Measurements from ENCODE around the gene ZNF892. TPM values are rescaled to one million over a fixed set of nuclear protein-coding genes. Genes with fewer than 3 reads are reported as not detected.

Gene ZNF892
- total and polyA plus RNA-seq, 3 experiments from 2014 or later = 0.39 to 4.7 (median 4.3) TPM

GRCh38 chr2:95203911-95204310 is 3.4 kb upstream of the ZNF892 start:
- Mint-ChIP-seq H3K4me1 (peaks cover 21 to 23% (median 22%) of the 10 kb centered on the region in 3 donors), H3K9me3 (peaks cover 0 to 2% (median 0%) of the 10 kb centered on the region in 5 donors), H3K4me3 (no peak overlapping the region), H3K36me3 (peaks cover 2 to 5% (median 2%) of the 10 kb centered on the region in 3 donors), H3K27me3 (peaks cover 1 to 3% of the 10 kb centered on the region in 2 donors), H3K27ac (no peak overlapping the region)
- ChIA-PET CTCF (no interaction called here), POLR2A (no interaction called here)
- DNase-seq = no peak
- H3K36me3 ChIP-seq (ENCODE audit: insufficient read depth, low read length) = no peaks in the 10 kb centered on the region
- H3K9me3 ChIP-seq (ENCODE audit: low read length) = no peaks in the 10 kb centered on the region
- H3K4me3 ChIP-seq (ENCODE audit: low read length) = no peak overlapping the region
- no peaks in the 10 kb centered on the region for H3K27me3 ChIP-seq (ENCODE audit: insufficient read depth, low read length, poor library complexity, severe bottlenecking)
- H3K4me1 ChIP-seq (ENCODE audit: insufficient read depth, low read length) = peaks cover 9% of the 10 kb centered on the region
- no peak overlapping the region for H3K27ac ChIP-seq (ENCODE audit: low read depth, low read length)

DNA sequence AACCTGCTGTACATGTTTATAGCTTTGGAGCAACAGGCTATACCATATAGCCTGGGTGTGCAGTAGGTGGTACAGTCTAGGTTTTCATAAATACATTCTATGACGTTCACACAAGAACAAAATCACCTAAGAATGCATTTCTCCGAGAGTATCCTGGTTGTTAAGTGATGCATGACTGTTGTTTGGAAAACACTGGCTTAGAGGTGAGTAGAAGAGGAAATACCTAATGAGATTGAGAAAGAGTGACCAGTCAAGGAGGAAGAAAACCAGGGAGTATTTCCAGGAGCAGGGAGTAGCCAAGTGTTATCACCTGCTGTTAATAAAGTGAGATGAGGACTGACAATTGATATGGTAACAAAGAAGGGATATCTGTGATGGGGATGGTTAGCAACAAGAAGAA is 2.9 kb upstream of the ZNF892 start:
- peak overlapping the region in 1 of 8 donors; percentile 31 for H3K27ac Mint-ChIP-seq
- Histone ChIP-seq H3K27ac (ENCODE audit: low read depth, low read length) (no peak overlapping the region), H3K4me1 (ENCODE audit: insufficient read depth, low read length) (peaks cover 9% of the 10 kb centered on the region), H3K36me3 (ENCODE audit: insufficient read depth, low read length) (no peaks in the 10 kb centered on the region), H3K4me3 (ENCODE audit: low read length) (no peak overlapping the region), H3K9me3 (ENCODE audit: low read length) (no peaks in the 10 kb centered on the region), H3K27me3 (ENCODE audit: insufficient read depth, low read length, poor library complexity, severe bottlenecking) (no peaks in the 10 kb centered on the region)
- peak overlapping the region in 1 of 7 donors; percentile 56 for H3K4me3 Mint-ChIP-seq
- H3K4me1 Mint-ChIP-seq = peaks cover 23 to 27% (median 26%) of the 10 kb centered on the region in 3 donors
- ChIA-PET CTCF (no interaction called here), POLR2A (interaction anchor here (0.6 kb wide), 1 partner anchor 121 kb away, joined by 4 read pairs; no protein-coding TSS in a partner anchor)
- no peak for DNase-seq
- H3K27me3 Mint-ChIP-seq = peaks cover 0 to 1% of the 10 kb centered on the region in 2 donors
- peaks cover 6 to 10% (median 7%) of the 10 kb centered on the region in 3 donors for H3K36me3 Mint-ChIP-seq
- H3K9me3 Mint-ChIP-seq = peaks cover 0 to 2% (median 0%) of the 10 kb centered on the region in 5 donors

DNA sequence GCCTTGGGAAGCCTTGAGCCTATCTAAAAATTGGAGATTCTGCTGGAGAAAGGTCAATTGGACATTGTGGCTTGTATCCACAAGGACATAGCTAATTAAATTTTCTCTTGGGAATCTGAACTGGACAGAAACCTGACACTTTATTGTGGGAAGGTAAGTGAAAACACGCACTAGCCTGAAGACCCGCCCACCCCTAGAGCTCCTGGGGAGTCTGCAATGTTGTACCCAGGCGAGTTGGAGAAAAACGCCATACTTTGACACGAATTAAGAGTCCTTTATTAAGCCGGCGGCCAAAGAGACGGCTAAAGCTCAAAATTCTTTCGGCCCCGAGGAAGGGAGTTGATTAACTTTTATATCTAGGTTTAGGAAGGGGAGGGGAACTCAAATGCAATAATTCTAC is 1.2 kb upstream of the ZNF892 start:
- ChIA-PET CTCF (interaction anchor here (1.0 kb wide), 1 partner anchor 184 kb away, joined by 4 read pairs; no protein-coding TSS in a partner anchor), POLR2A (interaction anchor here (1.3 kb wide), 1 partner anchor 47 kb away, joined by 3 read pairs; the partner anchor contains the start of gene ZNF514)
- peaks cover 4% of the 10 kb centered on the region for H3K36me3 ChIP-seq (ENCODE audit: insufficient read depth, low read length)
- H3K27ac ChIP-seq (ENCODE audit: low read depth, low read length) = no peak overlapping the region
- no peak for DNase-seq
- no peaks in the 10 kb centered on the region for H3K27me3 ChIP-seq (ENCODE audit: insufficient read depth, low read length, poor library complexity, severe bottlenecking)
- H3K9me3 ChIP-seq (ENCODE audit: low read length) = no peaks in the 10 kb centered on the region
- peaks cover 9% of the 10 kb centered on the region for H3K4me1 ChIP-seq (ENCODE audit: insufficient read depth, low read length)
- peaks cover 16 to 22% (median 22%) of the 10 kb centered on the region in 3 donors for H3K36me3 Mint-ChIP-seq
- no peak overlapping the region for H3K4me3 ChIP-seq (ENCODE audit: low read length)
- peaks cover 0 to 8% (median 7%) of the 10 kb centered on the region in 5 donors for H3K9me3 Mint-ChIP-seq
- H3K4me1 Mint-ChIP-seq = peaks cover 27 to 32% (median 29%) of the 10 kb centered on the region in 3 donors
- peak overlapping the region; percentile 90 to 96 (median 95) for H3K4me3 Mint-ChIP-seq
- H3K27ac Mint-ChIP-seq = peak overlapping the region in 3 of 8 donors; percentile 47 to 85 (median 77)
- H3K27me3 Mint-ChIP-seq = peaks cover 0 to 1% of the 10 kb centered on the region in 2 donors

GRCh38 chr2:95208106-95208505 is 785 bp downstream of the ZNF892 start:
- peaks cover 0 to 1% of the 10 kb centered on the region in 2 donors for H3K27me3 Mint-ChIP-seq
- H3K4me1 ChIP-seq (ENCODE audit: insufficient read depth, low read length) = peaks cover 9% of the 10 kb centered on the region
- H3K9me3 ChIP-seq (ENCODE audit: low read length) = peaks cover 15% of the 10 kb centered on the region
- H3K27ac ChIP-seq (ENCODE audit: low read depth, low read length) = no peak overlapping the region
- POLR2A ChIA-PET = no interaction called here
- H3K36me3 ChIP-seq (ENCODE audit: insufficient read depth, low read length) = peaks cover 22% of the 10 kb centered on the region
- H3K4me3 ChIP-seq (ENCODE audit: low read length) = peak overlapping the region; percentile 76
- H3K27me3 ChIP-seq (ENCODE audit: insufficient read depth, low read length, poor library complexity, severe bottlenecking) = no peaks in the 10 kb centered on the region
- H3K27ac Mint-ChIP-seq = peak overlapping the region in 5 of 8 donors; percentile 23 to 92 (median 67)
- H3K36me3 Mint-ChIP-seq = peaks cover 31 to 42% (median 41%) of the 10 kb centered on the region in 3 donors
- H3K9me3 Mint-ChIP-seq = peaks cover 12 to 27% (median 25%) of the 10 kb centered on the region in 5 donors
- peak overlapping the region; percentile 90 to 96 (median 95) for H3K4me3 Mint-ChIP-seq
- DNase-seq = no peak
- H3K4me1 Mint-ChIP-seq = peaks cover 27 to 32% (median 29%) of the 10 kb centered on the region in 3 donors
- CTCF ChIA-PET = no interaction called here

DNA sequence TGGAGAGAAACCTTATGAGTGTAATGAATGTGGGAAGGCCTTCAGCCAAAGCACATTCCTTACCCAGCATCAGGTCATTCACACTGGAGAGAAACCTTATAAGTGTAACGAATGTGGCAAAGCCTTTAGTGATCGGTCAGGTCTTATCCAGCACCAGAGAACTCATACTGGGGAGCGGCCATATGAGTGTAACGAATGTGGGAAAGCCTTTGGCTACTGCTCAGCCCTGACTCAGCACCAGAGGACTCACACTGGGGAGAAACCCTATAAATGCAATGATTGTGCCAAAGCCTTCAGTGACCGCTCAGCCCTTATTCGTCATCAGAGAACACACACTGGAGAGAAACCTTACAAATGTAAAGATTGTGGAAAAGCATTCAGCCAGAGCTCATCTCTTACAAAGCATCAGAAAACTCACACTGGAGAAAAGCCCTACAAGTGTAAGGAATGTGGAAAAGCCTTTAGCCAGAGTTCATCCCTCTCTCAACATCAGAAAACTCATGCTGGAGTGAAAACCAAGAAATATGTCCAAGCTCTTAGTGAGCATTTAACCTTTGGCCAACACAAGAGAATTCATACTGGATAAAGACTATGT is 7.8 kb downstream of the ZNF892 start:
- H3K36me3 ChIP-seq (ENCODE audit: insufficient read depth, low read length) = peaks cover 35% of the 10 kb centered on the region
- H3K4me1 Mint-ChIP-seq = no peaks in the 10 kb centered on the region
- H3K27me3 ChIP-seq (ENCODE audit: insufficient read depth, low read length, poor library complexity, severe bottlenecking) = no peaks in the 10 kb centered on the region
- H3K4me1 ChIP-seq (ENCODE audit: insufficient read depth, low read length) = no peaks in the 10 kb centered on the region
- no peak overlapping the region for H3K4me3 Mint-ChIP-seq
- ChIA-PET POLR2A (no interaction called here), CTCF (no interaction called here)
- peaks cover 60 to 99% (median 88%) of the 10 kb centered on the region in 3 donors for H3K36me3 Mint-ChIP-seq
- DNase-seq = no peak
- H3K4me3 ChIP-seq (ENCODE audit: low read length) = no peak overlapping the region
- H3K27ac Mint-ChIP-seq = no peak overlapping the region
- H3K9me3 Mint-ChIP-seq = peaks cover 75 to 95% (median 94%) of the 10 kb centered on the region in 5 donors
- peaks cover 0 to 5% of the 10 kb centered on the region in 2 donors for H3K27me3 Mint-ChIP-seq
- peaks cover 74% of the 10 kb centered on the region for H3K9me3 ChIP-seq (ENCODE audit: low read length)
- no peak overlapping the region for H3K27ac ChIP-seq (ENCODE audit: low read depth, low read length)

GRCh38 chr2:95220449-95220848 is 13.1 kb downstream of the ZNF892 start:
- H3K36me3 ChIP-seq (ENCODE audit: insufficient read depth, low read length) = no peaks in the 10 kb centered on the region
- DNase-seq = no peak
- Mint-ChIP-seq H3K9me3 (peaks cover 59 to 96% (median 91%) of the 10 kb centered on the region in 5 donors), H3K4me1 (no peaks in the 10 kb centered on the region), H3K27ac (no peak overlapping the region), H3K36me3 (peaks cover 21 to 85% (median 63%) of the 10 kb centered on the region in 3 donors), H3K4me3 (no peak overlapping the region), H3K27me3 (peaks cover 0 to 5% of the 10 kb centered on the region in 2 donors)
- H3K27ac ChIP-seq (ENCODE audit: low read depth, low read length) = no peak overlapping the region
- H3K27me3 ChIP-seq (ENCODE audit: insufficient read depth, low read length, poor library complexity, severe bottlenecking) = no peaks in the 10 kb centered on the region
- ChIA-PET POLR2A (no interaction called here), CTCF (no interaction called here)
- no peak overlapping the region for H3K4me3 ChIP-seq (ENCODE audit: low read length)
- no peaks in the 10 kb centered on the region for H3K4me1 ChIP-seq (ENCODE audit: insufficient read depth, low read length)
- peaks cover 42% of the 10 kb centered on the region for H3K9me3 ChIP-seq (ENCODE audit: low read length)

DNA sequence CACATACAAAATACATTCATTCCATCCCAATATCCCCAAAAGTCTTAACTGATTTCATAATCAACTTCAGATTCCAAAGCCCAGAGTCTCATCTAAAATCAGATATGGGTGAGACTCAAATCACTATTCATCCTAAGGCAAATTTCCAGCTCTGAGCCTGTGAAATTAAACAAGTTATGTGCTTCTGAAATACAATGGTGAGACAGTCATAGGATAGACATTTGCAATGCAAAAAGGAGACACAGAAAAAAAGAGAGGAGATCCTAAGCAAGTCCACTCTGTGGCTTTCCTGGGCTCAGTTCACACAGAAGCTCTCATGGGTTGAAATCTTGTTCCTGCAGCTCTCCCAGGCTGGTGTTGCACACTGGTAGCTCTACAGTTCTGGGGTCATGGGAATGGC is 18.3 kb downstream of the ZNF892 start:
- no peaks in the 10 kb centered on the region for H3K27me3 ChIP-seq (ENCODE audit: insufficient read depth, low read length, poor library complexity, severe bottlenecking)
- ChIA-PET CTCF (no interaction called here), POLR2A (no interaction called here)
- no peak overlapping the region for H3K4me3 Mint-ChIP-seq
- H3K9me3 ChIP-seq (ENCODE audit: low read length) = peaks cover 9% of the 10 kb centered on the region
- peaks cover 11 to 68% (median 27%) of the 10 kb centered on the region in 3 donors for H3K36me3 Mint-ChIP-seq
- no peaks in the 10 kb centered on the region for H3K4me1 Mint-ChIP-seq
- DNase-seq = no peak
- no peaks in the 10 kb centered on the region for H3K36me3 ChIP-seq (ENCODE audit: insufficient read depth, low read length)
- H3K4me3 ChIP-seq (ENCODE audit: low read length) = no peak overlapping the region
- peaks cover 26 to 84% (median 73%) of the 10 kb centered on the region in 5 donors for H3K9me3 Mint-ChIP-seq
- no peak overlapping the region for H3K27ac Mint-ChIP-seq
- no peaks in the 10 kb centered on the region for H3K27me3 Mint-ChIP-seq
- H3K27ac ChIP-seq (ENCODE audit: low read depth, low read length) = no peak overlapping the region
- no peaks in the 10 kb centered on the region for H3K4me1 ChIP-seq (ENCODE audit: insufficient read depth, low read length)

DNA sequence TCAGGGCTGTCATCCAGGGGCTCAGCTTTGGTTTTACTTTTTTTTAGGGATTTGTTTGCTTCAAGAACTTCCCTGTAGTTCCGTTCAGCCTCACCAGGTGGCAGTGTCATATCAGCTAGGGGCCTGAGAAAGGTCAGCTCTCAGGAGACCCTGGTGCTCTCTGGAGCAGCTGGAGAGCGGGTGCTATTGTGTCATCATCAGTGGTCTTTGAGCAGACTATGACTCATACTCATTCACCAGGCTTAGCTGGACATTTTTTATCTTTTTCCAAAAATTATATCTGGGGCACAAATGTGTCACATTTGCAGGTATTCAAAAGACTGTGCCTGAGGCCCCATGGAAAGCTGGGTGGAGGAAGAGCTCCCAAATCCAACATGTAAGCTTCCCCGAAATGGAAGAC is 24.4 kb downstream of the ZNF892 start:
- Mint-ChIP-seq H3K9me3 (peaks cover 0 to 86% (median 72%) of the 10 kb centered on the region in 5 donors), H3K27me3 (peaks cover 0 to 6% of the 10 kb centered on the region in 2 donors), H3K36me3 (peaks cover 2 to 55% (median 5%) of the 10 kb centered on the region in 3 donors), H3K4me1 (no peaks in the 10 kb centered on the region), H3K27ac (no peak overlapping the region), H3K4me3 (no peak overlapping the region)
- POLR2A ChIA-PET = no interaction called here
- H3K36me3 ChIP-seq (ENCODE audit: insufficient read depth, low read length) = no peaks in the 10 kb centered on the region
- no peaks in the 10 kb centered on the region for H3K9me3 ChIP-seq (ENCODE audit: low read length)
- H3K27me3 ChIP-seq (ENCODE audit: insufficient read depth, low read length, poor library complexity, severe bottlenecking) = no peaks in the 10 kb centered on the region
- H3K4me3 ChIP-seq (ENCODE audit: low read length) = no peak overlapping the region
- H3K4me1 ChIP-seq (ENCODE audit: insufficient read depth, low read length) = no peaks in the 10 kb centered on the region
- CTCF ChIA-PET = interaction anchor here (1.8 kb wide), 1 partner anchor 114 kb away, joined by 4 read pairs; no protein-coding TSS in a partner anchor
- no peak for DNase-seq
- no peak overlapping the region for H3K27ac ChIP-seq (ENCODE audit: low read depth, low read length)
